SK-N-SH treated with all-trans-retinoic acid at 6 μM for 48 hours (cell line): ENCODE measurements around the gene SMIM10L2A.

Experiments used
- CSRNP3 ChIP-seq: fragments of 250-450 bp; sonication (Bioruptor Pico); IDR thresholded peaks from 2 replicates; pipeline ENCODE4 v1.5.1; 2021; ENCODE audit warnings: mild to moderate bottlenecking, moderate library complexity
- RARB ChIP-seq: fragments of 250-450 bp; sonication (Bioruptor Pico); IDR thresholded peaks from 2 replicates; pipeline ENCODE4 v1.8.0; 2021; ENCODE audit warnings: mild to moderate bottlenecking, moderate library complexity
- TF ChIP-seq, protein P1 (sequence below): fragments of 250-450 bp; sonication (Bioruptor Pico); IDR thresholded peaks from 2 replicates; pipeline ENCODE4 v1.8.0; 2020; ENCODE audit warnings: mild to moderate bottlenecking, moderate library complexity, borderline replicate concordance

DNA sequence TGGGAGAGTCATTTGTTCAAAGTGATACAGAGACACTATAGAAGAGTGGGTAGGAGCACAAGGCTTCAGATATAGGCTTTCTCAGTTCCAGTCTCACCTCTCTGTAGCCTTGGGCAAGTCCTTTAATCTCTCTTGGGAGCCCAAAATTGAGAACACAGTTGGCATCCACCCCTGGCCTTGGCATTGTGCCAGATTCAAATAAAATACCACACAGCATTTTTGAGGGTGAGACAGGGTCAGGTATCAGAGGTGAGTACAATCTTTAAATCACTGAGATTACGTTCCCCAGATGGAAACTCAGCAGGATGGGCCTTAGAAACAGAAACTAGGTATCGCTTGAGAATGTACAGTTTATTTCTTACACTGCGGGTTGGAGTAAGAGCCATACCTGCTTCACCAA lies 25.2 kb upstream of the SMIM10L2A start:
- TF ChIP-seq CSRNP3 (CRISPR knock-in tag) (no peak), RARB (CRISPR knock-in tag) (no peak)
- TF ChIP-seq, protein P1, sequence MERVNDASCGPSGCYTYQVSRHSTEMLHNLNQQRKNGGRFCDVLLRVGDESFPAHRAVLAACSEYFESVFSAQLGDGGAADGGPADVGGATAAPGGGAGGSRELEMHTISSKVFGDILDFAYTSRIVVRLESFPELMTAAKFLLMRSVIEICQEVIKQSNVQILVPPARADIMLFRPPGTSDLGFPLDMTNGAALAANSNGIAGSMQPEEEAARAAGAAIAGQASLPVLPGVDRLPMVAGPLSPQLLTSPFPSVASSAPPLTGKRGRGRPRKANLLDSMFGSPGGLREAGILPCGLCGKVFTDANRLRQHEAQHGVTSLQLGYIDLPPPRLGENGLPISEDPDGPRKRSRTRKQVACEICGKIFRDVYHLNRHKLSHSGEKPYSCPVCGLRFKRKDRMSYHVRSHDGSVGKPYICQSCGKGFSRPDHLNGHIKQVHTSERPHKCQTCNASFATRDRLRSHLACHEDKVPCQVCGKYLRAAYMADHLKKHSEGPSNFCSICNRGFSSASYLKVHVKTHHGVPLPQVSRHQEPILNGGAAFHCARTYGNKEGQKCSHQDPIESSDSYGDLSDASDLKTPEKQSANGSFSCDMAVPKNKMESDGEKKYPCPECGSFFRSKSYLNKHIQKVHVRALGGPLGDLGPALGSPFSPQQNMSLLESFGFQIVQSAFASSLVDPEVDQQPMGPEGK (CRISPR knock-in tag), result no peak
